ENCODE data around the gene EPHB2. TPM values are rescaled to one million over a fixed set of nuclear protein-coding genes. Genes with fewer than 3 reads are reported as not detected.

The EPHB2 gene
- total and polyA plus RNA-seq, 2 donors (not counting 1 experiment from before 2014, with no cell fraction given), result 0.07 to 0.39 TPM

GRCh38 chr1:22676916-22677583 lies 33.6 kb upstream of the EPHB2 start:
- no peak overlapping the region for H3K4me3 Mint-ChIP-seq
- ChIA-PET CTCF (no interaction called here), POLR2A (no interaction called here)
- Histone ChIP-seq H3K4me1 (ENCODE audit: control insufficient read depth in 2 of 2, insufficient read depth in 2 of 2, low read length in 2 of 2) (no peaks in the 10 kb centered on the region), H3K9me3 (ENCODE audit: control extremely low read depth in 1 of 3, control insufficient read depth in 2 of 3, insufficient read depth in 1 of 3, low read length in 2 of 3) (no peaks in the 10 kb centered on the region), H3K36me3 (replicated peaks in 1 of 2; ENCODE audit: control extremely low read depth in 1 of 2, control insufficient read depth in 1 of 2, extremely low read depth in 1 of 2, insufficient read depth in 2 of 2, low read length in 1 of 2) (no peaks in the 10 kb centered on the region), H3K9ac (ENCODE audit: low read length) (no peak overlapping the region), H3K27me3 (replicated peaks in 1 of 4; ENCODE audit: control extremely low read depth in 1 of 4, control insufficient read depth in 3 of 4, insufficient read depth in 4 of 4, low read length in 3 of 4) (peaks cover 0 to 25% (median 8%) of the 10 kb centered on the region in 4 experiments), H4K20me1 (ENCODE audit: control insufficient read depth, insufficient read depth, low read length, poor library complexity, severe bottlenecking) (no peaks in the 10 kb centered on the region), H3K79me2 (ENCODE audit: control insufficient read depth, insufficient read depth, low read length) (no peaks in the 10 kb centered on the region), H3K27ac (ENCODE audit: low read length in 2 of 2) (no peak overlapping the region), H3K4me3 (ENCODE audit: control extremely low read depth in 1 of 5, extremely low read depth in 1 of 5, insufficient read depth in 1 of 5, low read depth in 2 of 5, low read length in 4 of 5) (no peak overlapping the region), H3K4me2 (replicated peaks; ENCODE audit: low read depth, low read length, poor library complexity, severe bottlenecking) (no peak overlapping the region), H2AFZ (ENCODE audit: insufficient read depth, low read depth, low read length, poor library complexity, severe bottlenecking) (no peak overlapping the region)
- no peak overlapping the region for H3K27ac Mint-ChIP-seq
- TF ChIP-seq EZH2 (IDR thresholded peaks at IDR 0.05; ENCODE audit: borderline replicate concordance, insufficient read depth, low read depth, low read length, poor library complexity, severe bottlenecking) (no peak), CTCF (IDR thresholded peaks at IDR 0.05) (no peak)
- H3K4me1 Mint-ChIP-seq, result no peaks in the 10 kb centered on the region
- DNase-seq, result no peak
- no peaks in the 10 kb centered on the region for H3K9me3 Mint-ChIP-seq (ENCODE audit: insufficient read depth)
- intact Hi-C loops (cut with micrococcal nuclease), result no loop called here
- peaks cover 31% of the 10 kb centered on the region for H3K27me3 Mint-ChIP-seq
- 79% methylated on average over 29 of the region's 37 CpGs for WGBS (ENCODE audit: insufficient coverage)
- no peak for ATAC-seq (ENCODE audit: low read depth)

Measured in B cell (primary cell).